GM12878 (cell line): ENCODE data around the gene TTC19. TPM values are rescaled to one million over a fixed set of nuclear protein-coding genes. Genes with fewer than 3 reads are reported as not detected.

Experiments
- KAT2A ChIP-seq: conservative IDR thresholded peaks from 2 replicates; pipeline ENCODE4 v1.6.1; 2011; ENCODE audit warnings: low read depth, low read length; ENCODE audit not compliant: control insufficient read depth
- ZBED1 ChIP-seq: IDR thresholded peaks from 2 replicates; pipeline ENCODE4 v1.6.1; 2016; ENCODE audit warnings: borderline replicate concordance
- ZBTB40 ChIP-seq: fragments of 450-650 bp; IDR thresholded peaks from 2 replicates; pipeline ENCODE4 v1.6.1; 2016; ENCODE audit warnings: mild to moderate bottlenecking, moderate library complexity, borderline replicate concordance
- ZNF687 ChIP-seq: fragments of 450-650 bp; IDR thresholded peaks from 2 replicates; pipeline ENCODE4 v1.6.1; 2017; ENCODE audit warnings: mild to moderate bottlenecking, moderate library complexity
- polyA plus RNA-seq, 11 experiments: library from polyadenylated mRNA; depleted of rRNA in 4 of 11; unstranded in 6 of 11; stranded (reverse) in 5 of 11; fragments of >200 nt; fragmentation: Nextera tagmentation in 4 of 11; fragmentation: Illumina TruSeq in 1 of 11; extraction: Ambion mirVana in 4 of 11; extraction: Trizol in 1 of 11; gene quantifications; 1 replicate in 1 of 11; 2 replicates in 10 of 11; pipeline versions ENCODE4 v1.2.1 to v1.2.3, GENCODE V29; 2011 to 2016; ENCODE audit warnings: inconsistent platforms in 2 of 11, missing spikeins in 2 of 11, low read depth in 1 of 11
- total RNA-seq, 4 experiments: library from RNA; depleted of rRNA in 3 of 4; stranded (reverse); fragments of >200 nt in 3 of 4; fragmentation: Illumina TruSeq in 1 of 4; extraction: Trizol in 1 of 4; gene quantifications; 2 replicates each; pipeline versions ENCODE4 v1.2.1 to v1.2.3, GENCODE V29; 2013 to 2021

Gene TTC19
- total and polyA plus RNA-seq, 10 of the 15 experiments (the other 5 are each of a cell fraction or from before 2014, with no cell fraction given) = 5.3 to 29.8 (median 20.1) TPM

GRCh38 chr17:15999974-16000827, 577 bp downstream of the TTC19 start (continued):
- TF ChIP-seq ZNF687 (0 out of 2 replicates have a peak, but pooled peaks have one; percentile 47), ZBED1 (no peak), ZBTB40 (0 out of 2 replicates have a peak, but pooled peaks have one; percentile 23), KAT2A (no peak)
- TF ChIP-seq, all 136 proteins: peak for 7
